ENCODE data around the gene CALHM1. TPM values are rescaled to one million over a fixed set of nuclear protein-coding genes. Genes with fewer than 3 reads are reported as not detected.

Gene CALHM1, protein sequence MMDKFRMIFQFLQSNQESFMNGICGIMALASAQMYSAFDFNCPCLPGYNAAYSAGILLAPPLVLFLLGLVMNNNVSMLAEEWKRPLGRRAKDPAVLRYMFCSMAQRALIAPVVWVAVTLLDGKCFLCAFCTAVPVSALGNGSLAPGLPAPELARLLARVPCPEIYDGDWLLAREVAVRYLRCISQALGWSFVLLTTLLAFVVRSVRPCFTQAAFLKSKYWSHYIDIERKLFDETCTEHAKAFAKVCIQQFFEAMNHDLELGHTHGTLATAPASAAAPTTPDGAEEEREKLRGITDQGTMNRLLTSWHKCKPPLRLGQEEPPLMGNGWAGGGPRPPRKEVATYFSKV
- under 1 TPM in 1 of 7 donors, not detected in 6; 0.52 TPM for total RNA-seq
- under 1 TPM in 2 of 3 donors, not detected in 1; 0.04 to 0.10 TPM for polyA plus RNA-seq
- long read RNA-seq, donor 1, result 0 reads
- long read RNA-seq, donor 2, result 0 reads

DNA sequence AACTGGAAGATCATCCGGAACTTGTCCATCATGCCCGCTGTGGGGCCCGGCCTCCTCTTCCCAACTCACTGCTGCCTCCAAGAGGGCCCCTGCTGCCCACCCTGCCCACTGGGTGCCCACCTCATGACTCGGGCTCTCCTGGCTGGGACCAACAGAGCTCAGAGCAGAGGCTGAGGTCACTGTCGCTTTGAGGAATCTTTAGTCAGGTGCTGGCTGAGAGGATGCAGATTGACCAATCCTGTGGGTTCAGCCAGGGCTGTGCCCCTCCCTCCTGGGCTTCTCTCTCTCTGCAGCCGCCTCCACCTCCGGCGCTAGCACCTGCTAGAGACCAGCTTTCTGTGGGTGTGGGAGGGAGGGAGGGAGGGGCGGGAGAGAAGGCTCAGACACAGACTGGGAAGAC is at the start of gene CALHM1:
Gene CALHM1, minus strand, starts transcription at position 181 of the 400 bp plus-strand sequence. Its CDS starts 149 bp downstream, at position 32.
- Histone ChIP-seq H3K4me3 (no peak within 1 kb of the TSS), H3K27me3 (replicated peaks in 1 of 7) (no peaks in the 10 kb centered on the region), H3K27ac (no peak within 1 kb of the TSS), H3K36me3 (no peaks in the 10 kb centered on the region), H3K9me3 (no peaks in the 10 kb centered on the region), H3K4me1 (peaks cover 0 to 22% (median 6%) of the 10 kb centered on the region in 6 donors)
- WGBS, 5 donors, result 47 to 78% (median 62%) methylated on average over 3 to 9 of the region's 9 CpGs
- intact Hi-C loops (cut with DNase I; ENCODE audit: low total_unique reads), result no loop called here
- no peak for TF ChIP-seq POLR2AphosphoS5 (IDR thresholded peaks at IDR 0.05)
- TF ChIP-seq POLR2A (IDR thresholded peaks at IDR 0.05), result no peak
- TF ChIP-seq, protein P1, sequence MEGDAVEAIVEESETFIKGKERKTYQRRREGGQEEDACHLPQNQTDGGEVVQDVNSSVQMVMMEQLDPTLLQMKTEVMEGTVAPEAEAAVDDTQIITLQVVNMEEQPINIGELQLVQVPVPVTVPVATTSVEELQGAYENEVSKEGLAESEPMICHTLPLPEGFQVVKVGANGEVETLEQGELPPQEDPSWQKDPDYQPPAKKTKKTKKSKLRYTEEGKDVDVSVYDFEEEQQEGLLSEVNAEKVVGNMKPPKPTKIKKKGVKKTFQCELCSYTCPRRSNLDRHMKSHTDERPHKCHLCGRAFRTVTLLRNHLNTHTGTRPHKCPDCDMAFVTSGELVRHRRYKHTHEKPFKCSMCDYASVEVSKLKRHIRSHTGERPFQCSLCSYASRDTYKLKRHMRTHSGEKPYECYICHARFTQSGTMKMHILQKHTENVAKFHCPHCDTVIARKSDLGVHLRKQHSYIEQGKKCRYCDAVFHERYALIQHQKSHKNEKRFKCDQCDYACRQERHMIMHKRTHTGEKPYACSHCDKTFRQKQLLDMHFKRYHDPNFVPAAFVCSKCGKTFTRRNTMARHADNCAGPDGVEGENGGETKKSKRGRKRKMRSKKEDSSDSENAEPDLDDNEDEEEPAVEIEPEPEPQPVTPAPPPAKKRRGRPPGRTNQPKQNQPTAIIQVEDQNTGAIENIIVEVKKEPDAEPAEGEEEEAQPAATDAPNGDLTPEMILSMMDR (IDR thresholded peaks at IDR 0.05 in 8 of 11, conservative IDR thresholded peaks at IDR 0.05 in 3 of 11), result no peak
- no peak for DNase-seq

DNA sequence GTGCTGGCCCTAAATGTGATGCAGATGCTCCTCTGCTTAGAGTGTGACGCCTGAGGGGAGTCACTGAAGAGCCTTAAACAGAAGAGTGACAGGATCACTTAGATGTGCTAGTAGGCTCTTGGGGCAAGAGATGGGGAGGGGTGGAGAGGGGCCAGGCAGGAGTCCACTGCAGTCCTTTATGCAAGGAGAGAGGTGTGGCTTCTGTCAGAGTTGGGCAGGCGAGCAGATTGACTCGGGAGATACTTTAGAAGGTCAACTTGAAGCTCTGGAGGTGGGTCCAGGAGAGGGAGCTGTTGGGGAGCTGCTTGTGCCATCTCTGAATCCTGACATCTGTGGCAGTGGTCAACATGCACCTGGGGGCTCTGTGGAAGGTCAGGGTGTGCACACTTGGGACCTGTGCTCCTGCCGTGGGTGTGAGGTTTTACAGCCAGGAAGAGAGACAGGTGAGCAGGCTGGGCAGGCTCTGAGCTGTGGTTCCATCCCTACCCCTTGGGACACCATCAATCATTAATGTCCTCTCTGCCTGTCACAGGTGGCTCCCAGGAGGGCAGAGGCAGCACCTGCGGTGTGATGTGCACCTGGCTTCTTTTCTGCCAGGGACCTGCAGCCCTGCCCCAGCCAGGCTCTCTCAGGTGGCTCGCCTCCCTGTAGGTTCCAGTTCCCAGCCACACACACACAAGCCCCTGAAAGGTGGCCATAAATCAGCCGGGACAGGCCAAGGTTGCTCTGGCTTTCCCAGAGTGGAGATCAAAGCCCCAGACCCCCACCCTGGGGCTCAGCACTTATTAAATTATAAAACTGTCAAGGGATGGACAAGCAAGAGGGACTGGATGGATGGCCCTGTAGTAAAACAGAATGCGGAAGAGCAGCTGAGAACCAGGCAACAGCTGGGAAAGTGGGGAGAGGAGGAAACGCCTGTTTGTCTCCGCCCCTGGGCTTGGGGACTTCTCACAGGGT is 48.8 kb upstream of the CALHM1 start:
- intact Hi-C loops (cut with DNase I; ENCODE audit: low total_unique reads), result no loop called here
- Histone ChIP-seq H3K9me3 (no peaks in the 10 kb centered on the region), H3K27me3 (replicated peaks in 1 of 7) (peaks cover 0 to 20% (median 0%) of the 10 kb centered on the region in 7 donors), H3K4me1 (peaks cover 0 to 17% (median 8%) of the 10 kb centered on the region in 6 donors), H3K27ac (no peak overlapping the region), H3K36me3 (no peaks in the 10 kb centered on the region), H3K4me3 (no peak overlapping the region)
- TF ChIP-seq POLR2A (IDR thresholded peaks at IDR 0.05) (no peak), POLR2AphosphoS5 (IDR thresholded peaks at IDR 0.05) (no peak)
- TF ChIP-seq, protein P1 (IDR thresholded peaks at IDR 0.05 in 8 of 11, conservative IDR thresholded peaks at IDR 0.05 in 3 of 11), result no peak
- DNase-seq, result peak; percentile 40
- WGBS, 5 donors, result 63 to 76% (median 74%) methylated on average over 8 to 10 of the region's 10 CpGs

DNA sequence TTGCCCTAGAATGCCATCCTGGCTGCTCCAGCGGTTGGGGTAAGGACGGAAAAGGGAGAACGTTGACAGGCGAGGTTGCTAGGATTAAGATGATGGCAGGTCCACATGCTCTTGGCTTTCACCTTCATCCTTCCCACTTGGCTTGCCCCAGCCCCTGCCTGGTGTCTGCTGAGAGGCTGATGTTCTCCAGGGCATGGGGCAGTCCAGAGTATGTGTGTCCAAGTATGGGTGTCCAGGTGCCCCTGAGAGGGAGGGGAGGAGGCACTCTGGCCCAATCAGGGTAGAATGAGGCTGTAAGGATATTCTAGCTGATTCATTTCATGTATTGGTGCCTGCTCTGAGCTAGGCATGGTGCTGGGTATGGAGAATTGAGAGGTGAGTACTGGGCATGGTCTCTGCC is 47.4 kb upstream of the CALHM1 start:
- intact Hi-C loops (cut with DNase I; ENCODE audit: low total_unique reads), result no loop called here
- peak; percentile 47 for DNase-seq
- no peaks in the 10 kb centered on the region for H3K9me3 ChIP-seq
- WGBS, 5 donors, result 93 to 98% (median 96%) methylated on average over 4 of the region's 4 CpGs
- H3K4me1 ChIP-seq, result peaks cover 0 to 17% (median 8%) of the 10 kb centered on the region in 6 donors
- no peaks in the 10 kb centered on the region for H3K36me3 ChIP-seq
- no peak overlapping the region for H3K27ac ChIP-seq
- peaks cover 0 to 20% (median 0%) of the 10 kb centered on the region in 7 donors for H3K27me3 ChIP-seq (replicated peaks in 1 of 7)
- TF ChIP-seq POLR2AphosphoS5 (IDR thresholded peaks at IDR 0.05) (no peak), POLR2A (IDR thresholded peaks at IDR 0.05) (no peak)
- TF ChIP-seq, protein P1 (IDR thresholded peaks at IDR 0.05 in 8 of 11, conservative IDR thresholded peaks at IDR 0.05 in 3 of 11), result no peak
- no peak overlapping the region for H3K4me3 ChIP-seq

Measured in spleen (tissue), 13 donors.